WTC11 (cell line): ENCODE results near the gene GRIK2. TPM values are rescaled to one million over a fixed set of nuclear protein-coding genes. Genes with fewer than 3 reads are reported as not detected.

Experiments
- ATAC-seq: fragments of 200-7000 bp; cut with Tn5 transposase; 2 replicates; pipeline ENCODE4 v1.10.0; 2021; ENCODE audit warnings: mild to moderate bottlenecking, moderate library complexity
- CTCF ChIA-PET: fragments of 300-600 bp; sonication (Branson Sonifier 250); formaldehyde crosslinking; loops from one replicate; lab custom pipeline; 2021; ENCODE audit warnings: antibody characterized with exemption; lab: Charles Lee
- POLR2A ChIA-PET: fragments of 350-600 bp; sonication (Branson Sonifier 250); formaldehyde crosslinking; loops from one replicate; lab custom pipeline; 2021; ENCODE audit warnings: antibody characterized with exemption; lab: Charles Lee
- DNase-seq: peaks from one replicate; pipeline ENCODE4 v3.0.0; 2021; ENCODE audit warnings: low spot score
- H3K27ac Mint-ChIP-seq: 2 replicates; pipeline ENCODE4 v1.8.0; 2021; ENCODE audit warnings: mixed read lengths
- H3K27me3 Mint-ChIP-seq: 2 replicates; pipeline ENCODE4 v1.8.0; 2021; ENCODE audit warnings: low read depth, mild to moderate bottlenecking, moderate library complexity, mixed read lengths
- H3K36me3 Mint-ChIP-seq: 2 replicates; pipeline ENCODE4 v1.8.0; 2021; ENCODE audit warnings: mixed read lengths
- H3K4me1 Mint-ChIP-seq: 2 replicates; pipeline ENCODE4 v1.8.0; 2022; ENCODE audit warnings: mixed read lengths
- H3K4me3 Mint-ChIP-seq: 2 replicates; pipeline ENCODE4 v1.8.0; 2021; ENCODE audit warnings: mild to moderate bottlenecking, moderate library complexity, mixed read lengths
- H3K9me3 Mint-ChIP-seq: 2 replicates; pipeline ENCODE4 v1.8.0; 2021; ENCODE audit warnings: mixed read lengths
- ELF4 ChIP-seq: sonication (generic); formaldehyde crosslinking; IDR thresholded peaks from 2 replicates; pipeline ENCODE4 v1.8.1; 2022; ENCODE audit warnings: low read depth, mild to moderate bottlenecking, moderate library complexity, missing genetic modification reagents
- FOXJ3 ChIP-seq: sonication (generic); formaldehyde crosslinking; IDR thresholded peaks from 2 replicates; pipeline ENCODE4 v1.9.0; 2021; ENCODE audit warnings: missing genetic modification reagents, mild to moderate bottlenecking, borderline replicate concordance
- FOXK1 ChIP-seq: sonication (generic); formaldehyde crosslinking; IDR thresholded peaks from 2 replicates; pipeline ENCODE4 v1.8.0; 2022; ENCODE audit warnings: mild to moderate bottlenecking, moderate library complexity, missing genetic modification reagents
- HMGXB4 ChIP-seq: sonication (generic); formaldehyde crosslinking; IDR thresholded peaks from 2 replicates; pipeline ENCODE4 v1.8.1; 2023; ENCODE audit warnings: mild to moderate bottlenecking, moderate library complexity, missing genetic modification reagents
- KAT7 ChIP-seq: sonication (generic); formaldehyde crosslinking; IDR thresholded peaks from 2 replicates; pipeline ENCODE4 v1.8.1; 2023; ENCODE audit warnings: missing genetic modification reagents, mild to moderate bottlenecking, borderline replicate concordance
- MLX ChIP-seq: sonication (generic); formaldehyde crosslinking; IDR thresholded peaks from 2 replicates; pipeline ENCODE4 v1.8.1; 2023; ENCODE audit warnings: mild to moderate bottlenecking, missing genetic modification reagents, moderate library complexity
- TCF7 ChIP-seq: sonication (generic); formaldehyde crosslinking; IDR thresholded peaks from 2 replicates; pipeline ENCODE4 v1.8.0; 2022; ENCODE audit warnings: mild to moderate bottlenecking, low read depth, missing genetic modification reagents, moderate library complexity
- TEAD4 ChIP-seq: sonication (generic); formaldehyde crosslinking; IDR thresholded peaks from 2 replicates; pipeline ENCODE4 v1.8.0; 2022; ENCODE audit warnings: mild to moderate bottlenecking, missing genetic modification reagents
- ZBTB21 ChIP-seq: sonication (generic); formaldehyde crosslinking; IDR thresholded peaks from 2 replicates; pipeline ENCODE4 v1.8.1; 2023; ENCODE audit warnings: mild to moderate bottlenecking, missing genetic modification reagents, borderline replicate concordance
- ZNF416 ChIP-seq: fragments of 250-450 bp; sonication (Bioruptor Pico); IDR thresholded peaks from 2 replicates; pipeline ENCODE4 v1.9.0; 2021; ENCODE audit warnings: mild to moderate bottlenecking, inconsistent platforms
- ZNF425 ChIP-seq: fragments of 250-450 bp; sonication (Bioruptor Pico); conservative IDR thresholded peaks from 2 replicates; pipeline ENCODE4 v1.9.0; 2021; ENCODE audit warnings: mild to moderate bottlenecking
- ZNF532 ChIP-seq: fragments of 250-450 bp; sonication (Bioruptor Pico); IDR thresholded peaks from 2 replicates; pipeline ENCODE4 v1.9.0; 2021; ENCODE audit warnings: mild to moderate bottlenecking, borderline replicate concordance
- ZNF671 ChIP-seq: fragments of 250-450 bp; sonication (Bioruptor Pico); IDR thresholded peaks from 2 replicates; pipeline ENCODE4 v1.8.0; 2021; ENCODE audit warnings: mild to moderate bottlenecking
- total RNA-seq: library from RNA; stranded (reverse); gene quantifications from 3 replicates; pipeline ENCODE4 v1.2.3, GENCODE V29; 2021
- TF ChIP-seq, protein P1 (sequence below): sonication (generic); formaldehyde crosslinking; IDR thresholded peaks from 2 replicates; pipeline ENCODE4 v1.8.1; 2022; ENCODE audit warnings: mild to moderate bottlenecking, missing genetic modification reagents, moderate library complexity, borderline replicate concordance
- TF ChIP-seq, protein P2 (sequence below): sonication (generic); formaldehyde crosslinking; IDR thresholded peaks from 2 replicates; pipeline ENCODE4 v1.8.1; 2022; ENCODE audit warnings: mild to moderate bottlenecking, moderate library complexity, missing genetic modification reagents

GRIK2 gene
- total RNA-seq, 1 experiment from 2014 or later, result 2.7 TPM

- peaks cover 5% of the 10 kb centered on the region for H3K9me3 Mint-ChIP-seq
Observed at GRCh38 chr6:101776919-101777350, 383.4 kb downstream of the GRIK2 start.

DNA sequence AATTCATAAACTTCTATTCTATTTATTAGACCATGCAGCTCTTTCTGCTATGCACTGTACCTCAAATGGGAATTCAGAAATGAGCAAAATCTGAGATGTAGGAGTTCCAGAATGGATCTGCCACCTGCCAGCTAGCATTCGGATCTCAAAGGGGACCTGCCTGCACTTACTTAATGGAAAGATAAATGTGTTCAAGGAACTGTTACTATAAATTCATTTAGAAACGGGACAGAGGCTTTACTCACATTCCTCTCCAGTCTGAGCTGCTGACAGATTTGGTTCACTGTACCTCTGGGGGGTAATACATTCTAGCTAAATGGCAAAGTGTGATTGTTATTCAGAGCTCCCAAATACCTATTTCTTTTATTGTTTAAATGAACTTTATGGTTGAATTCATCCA, 384.1 kb downstream of the GRIK2 start:
- no peak for ATAC-seq
- H3K27me3 Mint-ChIP-seq, result no peaks in the 10 kb centered on the region
- H3K36me3 Mint-ChIP-seq, result peaks cover 4% of the 10 kb centered on the region; the same call in 1 of the 2 replicates
- ChIA-PET CTCF (no interaction called here), POLR2A (no interaction called here)
- peaks cover 5% of the 10 kb centered on the region; the same call in 1 of the 2 replicates for H3K9me3 Mint-ChIP-seq
- H3K4me1 Mint-ChIP-seq, result peaks cover 24% of the 10 kb centered on the region
- no peak for DNase-seq
- H3K27ac Mint-ChIP-seq, result no peak overlapping the region
- no peak overlapping the region for H3K4me3 Mint-ChIP-seq
- TF ChIP-seq ZNF425 (CRISPR knock-in tag) (no peak), TCF7 (CRISPR knock-in tag) (no peak), MLX (CRISPR knock-in tag) (no peak), HMGXB4 (CRISPR knock-in tag) (no peak), ZBTB21 (CRISPR knock-in tag) (no peak)
- TF ChIP-seq, protein P1, sequence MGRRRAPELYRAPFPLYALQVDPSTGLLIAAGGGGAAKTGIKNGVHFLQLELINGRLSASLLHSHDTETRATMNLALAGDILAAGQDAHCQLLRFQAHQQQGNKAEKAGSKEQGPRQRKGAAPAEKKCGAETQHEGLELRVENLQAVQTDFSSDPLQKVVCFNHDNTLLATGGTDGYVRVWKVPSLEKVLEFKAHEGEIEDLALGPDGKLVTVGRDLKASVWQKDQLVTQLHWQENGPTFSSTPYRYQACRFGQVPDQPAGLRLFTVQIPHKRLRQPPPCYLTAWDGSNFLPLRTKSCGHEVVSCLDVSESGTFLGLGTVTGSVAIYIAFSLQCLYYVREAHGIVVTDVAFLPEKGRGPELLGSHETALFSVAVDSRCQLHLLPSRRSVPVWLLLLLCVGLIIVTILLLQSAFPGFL (CRISPR knock-in tag), result no peak

More at GRCh38 chr6:101776919-101777350, 383.4 kb downstream of the GRIK2 start:
- POLR2A ChIA-PET, result no interaction called here
- CTCF ChIA-PET, result no interaction called here
- TF ChIP-seq, protein P1 (CRISPR knock-in tag), result no peak
- TF ChIP-seq FOXK1 (CRISPR knock-in tag) (no peak), KAT7 (CRISPR knock-in tag) (no peak), HMGXB4 (CRISPR knock-in tag) (no peak), TEAD4 (CRISPR knock-in tag) (no peak), ZNF416 (CRISPR knock-in tag) (no peak), ZNF671 (CRISPR knock-in tag) (no peak), ZNF532 (CRISPR knock-in tag) (no peak), ELF4 (CRISPR knock-in tag) (no peak), FOXJ3 (CRISPR knock-in tag) (no peak)
- TF ChIP-seq, protein P2, sequence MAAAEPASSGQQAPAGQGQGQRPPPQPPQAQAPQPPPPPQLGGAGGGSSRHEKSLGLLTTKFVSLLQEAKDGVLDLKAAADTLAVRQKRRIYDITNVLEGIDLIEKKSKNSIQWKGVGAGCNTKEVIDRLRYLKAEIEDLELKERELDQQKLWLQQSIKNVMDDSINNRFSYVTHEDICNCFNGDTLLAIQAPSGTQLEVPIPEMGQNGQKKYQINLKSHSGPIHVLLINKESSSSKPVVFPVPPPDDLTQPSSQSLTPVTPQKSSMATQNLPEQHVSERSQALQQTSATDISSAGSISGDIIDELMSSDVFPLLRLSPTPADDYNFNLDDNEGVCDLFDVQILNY, result no peak
- ATAC-seq, result peak; percentile 63
- Mint-ChIP-seq H3K36me3 (peaks cover 4% of the 10 kb centered on the region; the same call in 1 of the 2 replicates), H3K27ac (no peak overlapping the region), H3K27me3 (no peaks in the 10 kb centered on the region), H3K4me3 (no peak overlapping the region), H3K4me1 (peaks cover 24% of the 10 kb centered on the region)
- no peak for DNase-seq
